GM18502 (cell line): ENCODE results near the gene TMEM106B.

ENCODE experiments used
- ATAC-seq: cut with Tn5 transposase; IDR thresholded peaks from one replicate; pipeline ENCODE4 v1.9.1; 2021; ENCODE audit warnings: mild to moderate bottlenecking; ENCODE audit not compliant: unreplicated experiment, poor library complexity

The TMEM106B gene

GRCh38 chr7:12290761-12291160, 79.7 kb downstream of the TMEM106B start:
- ATAC-seq: no peak

- ATAC-seq: peak; percentile 69
Observed at GRCh38 chr7:12291870-12292269, 80.8 kb downstream of the TMEM106B start.
